Muscle layer of duodenum (tissue), 2 donors: Measurements from ENCODE around the gene GPR37.

Source experiments
- H3K27ac ChIP-seq: one replicate; pipeline ENCODE4 v1.7.0; 2013; ENCODE audit warnings: mild to moderate bottlenecking, low read length
- H3K27me3 ChIP-seq: one replicate; pipeline ENCODE4 v1.7.0; 2013; ENCODE audit warnings: low read depth, mild to moderate bottlenecking, control low read depth, low read length
- H3K36me3 ChIP-seq, 2 donors: one replicate each; pipeline ENCODE4 v1.7.0; 2013; ENCODE audit warnings: low read length in 2 of 2, control low read depth in 1 of 2, mild to moderate bottlenecking in 1 of 2; ENCODE audit not compliant: insufficient read depth in 2 of 2, control insufficient read depth in 1 of 2
- H3K4me1 ChIP-seq, 2 donors: one replicate each; pipeline ENCODE4 v1.7.0; 2013; ENCODE audit warnings: low read length in 2 of 2, mild to moderate bottlenecking in 2 of 2, control low read depth in 1 of 2, moderate library complexity in 1 of 2; ENCODE audit not compliant: insufficient read depth in 2 of 2, control insufficient read depth in 1 of 2
- H3K4me3 ChIP-seq, 2 donors: one replicate each; pipeline ENCODE4 v1.7.0; 2013; ENCODE audit warnings: low read length in 2 of 2, low read depth in 1 of 2, mild to moderate bottlenecking in 1 of 2
- H3K9me3 ChIP-seq, 2 donors: one replicate each; pipeline ENCODE4 v1.7.0; 2013; ENCODE audit warnings: low read length in 2 of 2, control low read depth in 1 of 2, mild to moderate bottlenecking in 1 of 2; ENCODE audit not compliant: control insufficient read depth in 1 of 2
- donor health status: healthy.

GPR37 gene

GRCh38 chr7:124765401-124766352 is at the start of gene GPR37:
Gene GPR37 (minus strand): TSS chr7:124765792. CDS start chr7:124764976, 816 bp downstream.
- peaks cover 0 to 14% of the 10 kb centered on the region in 2 donors for H3K4me1 ChIP-seq
- H3K27me3 ChIP-seq = peaks cover 23% of the 10 kb centered on the region
- no peaks in the 10 kb centered on the region for H3K9me3 ChIP-seq
- H3K4me3 ChIP-seq = peak within 1 kb of the TSS; percentile 55 to 80
- no peaks in the 10 kb centered on the region for H3K36me3 ChIP-seq
- no peak within 1 kb of the TSS for H3K27ac ChIP-seq

- Histone ChIP-seq H3K4me1 (no peaks in the 10 kb centered on the region), H3K27me3 (no peaks in the 10 kb centered on the region), H3K4me3 (no peak overlapping the region), H3K36me3 (no peaks in the 10 kb centered on the region), H3K9me3 (peaks cover 0 to 2% of the 10 kb centered on the region in 2 donors), H3K27ac (no peak overlapping the region)
These were observed 48.6 kb upstream of the GPR37 start for GRCh38 chr7:124813994-124814798.

- H3K27me3 ChIP-seq = no peaks in the 10 kb centered on the region
- no peak overlapping the region for H3K27ac ChIP-seq
- H3K9me3 ChIP-seq = no peaks in the 10 kb centered on the region
- no peak overlapping the region for H3K4me3 ChIP-seq
- no peaks in the 10 kb centered on the region for H3K36me3 ChIP-seq
- no peaks in the 10 kb centered on the region for H3K4me1 ChIP-seq
These were observed 47.2 kb upstream of the GPR37 start for GRCh38 chr7:124812764-124813163.

GRCh38 chr7:124811341-124811740 is 45.7 kb upstream of the GPR37 start:
- Histone ChIP-seq H3K27me3 (no peaks in the 10 kb centered on the region), H3K36me3 (no peaks in the 10 kb centered on the region), H3K4me1 (no peaks in the 10 kb centered on the region), H3K9me3 (no peaks in the 10 kb centered on the region), H3K27ac (no peak overlapping the region), H3K4me3 (no peak overlapping the region)

GRCh38 chr7:124810605-124811004 is 45.0 kb upstream of the GPR37 start:
- Histone ChIP-seq H3K4me1 (no peaks in the 10 kb centered on the region), H3K27me3 (no peaks in the 10 kb centered on the region), H3K4me3 (no peak overlapping the region), H3K9me3 (no peaks in the 10 kb centered on the region), H3K27ac (no peak overlapping the region), H3K36me3 (no peaks in the 10 kb centered on the region)

GRCh38 chr7:124808206-124808605 is 42.6 kb upstream of the GPR37 start:
- H3K27me3 ChIP-seq = no peaks in the 10 kb centered on the region
- no peaks in the 10 kb centered on the region for H3K9me3 ChIP-seq

GRCh38 chr7:124801330-124801895 is 35.8 kb upstream of the GPR37 start:
- Histone ChIP-seq H3K27ac (no peak overlapping the region), H3K9me3 (no peaks in the 10 kb centered on the region), H3K27me3 (no peaks in the 10 kb centered on the region), H3K4me1 (no peaks in the 10 kb centered on the region), H3K36me3 (no peaks in the 10 kb centered on the region), H3K4me3 (no peak overlapping the region)

More at GRCh38 chr7:124808206-124808605, 42.6 kb upstream of the GPR37 start:
- H3K27ac ChIP-seq = no peak overlapping the region
- no peak overlapping the region for H3K4me3 ChIP-seq
- no peaks in the 10 kb centered on the region for H3K4me1 ChIP-seq
- H3K36me3 ChIP-seq = no peaks in the 10 kb centered on the region

- Histone ChIP-seq H3K27ac (no peak overlapping the region), H3K9me3 (no peaks in the 10 kb centered on the region), H3K36me3 (no peaks in the 10 kb centered on the region), H3K4me3 (no peak overlapping the region), H3K27me3 (no peaks in the 10 kb centered on the region), H3K4me1 (no peaks in the 10 kb centered on the region)
These were observed 34.8 kb upstream of the GPR37 start for GRCh38 chr7:124800386-124800785.

- H3K4me3 ChIP-seq = no peak overlapping the region
- no peaks in the 10 kb centered on the region for H3K36me3 ChIP-seq
- no peaks in the 10 kb centered on the region for H3K9me3 ChIP-seq
- H3K4me1 ChIP-seq = no peaks in the 10 kb centered on the region
- no peak overlapping the region for H3K27ac ChIP-seq
- no peaks in the 10 kb centered on the region for H3K27me3 ChIP-seq
These were observed 33.9 kb upstream of the GPR37 start for GRCh38 chr7:124799448-124799847.

GRCh38 chr7:124796771-124797170 is 31.2 kb upstream of the GPR37 start:
- H3K27me3 ChIP-seq = no peaks in the 10 kb centered on the region
- no peak overlapping the region for H3K27ac ChIP-seq
- H3K4me3 ChIP-seq = no peak overlapping the region
- no peaks in the 10 kb centered on the region for H3K4me1 ChIP-seq
- H3K9me3 ChIP-seq = no peaks in the 10 kb centered on the region
- no peaks in the 10 kb centered on the region for H3K36me3 ChIP-seq

GRCh38 chr7:124792696-124793095 is 27.1 kb upstream of the GPR37 start:
- Histone ChIP-seq H3K36me3 (no peaks in the 10 kb centered on the region), H3K4me1 (no peaks in the 10 kb centered on the region), H3K4me3 (no peak overlapping the region), H3K27ac (no peak overlapping the region), H3K27me3 (no peaks in the 10 kb centered on the region), H3K9me3 (no peaks in the 10 kb centered on the region)
